GM19240 (cell line): Measurements from ENCODE around the gene ETFB.

ENCODE experiments used
- DNase-seq: peaks from one replicate; pipeline ENCODE4 v3.0.0; 2011; ENCODE audit warnings: low spot score; ENCODE audit not compliant: insufficient read length

Gene ETFB

DNA sequence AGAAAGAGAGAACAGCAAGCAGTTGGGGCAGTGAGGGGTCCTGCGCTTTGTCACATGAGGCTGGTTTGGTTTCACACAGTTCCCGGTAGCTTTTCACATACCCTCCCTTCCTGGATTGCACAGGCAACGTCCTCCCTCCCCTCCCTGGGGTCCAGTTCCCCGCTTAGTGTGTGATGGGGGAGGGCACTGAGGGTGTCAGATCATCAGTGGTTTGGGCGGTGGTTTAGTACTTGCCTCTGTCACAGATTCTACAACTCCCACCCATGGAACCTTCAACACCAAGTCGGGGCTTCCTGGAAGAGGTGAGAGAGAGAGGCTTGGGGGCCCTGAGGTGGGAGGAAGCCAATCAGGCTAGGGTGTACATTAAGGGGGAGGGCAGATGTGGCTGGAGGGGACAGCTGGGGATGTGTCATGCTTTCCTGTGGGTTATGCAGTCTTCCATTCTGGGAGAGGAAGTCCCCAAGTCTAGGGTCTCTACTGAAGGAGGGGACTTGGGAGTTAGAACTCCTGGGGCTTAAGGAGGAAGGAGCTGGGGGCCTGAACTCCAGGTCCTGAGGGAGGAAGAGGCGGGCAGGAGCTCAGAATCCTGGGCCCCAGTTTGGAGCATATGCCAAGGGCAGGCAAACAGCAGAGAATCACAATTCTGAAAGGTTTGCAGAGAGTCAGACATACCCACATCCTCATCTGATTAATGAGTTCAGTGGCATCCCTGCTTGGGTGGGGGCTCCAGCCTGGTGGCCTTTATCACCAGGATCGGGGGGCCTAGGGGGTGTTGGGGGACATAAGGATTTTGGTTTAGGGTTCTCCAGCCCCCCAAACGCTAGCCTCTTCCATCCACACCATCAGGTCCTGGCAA lies 6.7 kb upstream of the ETFB start, which contains the start of gene NKG7:
Gene NKG7 (minus strand): TSS at position 6 of the 856 bp plus-strand sequence. CDS start 119 bp downstream, outside the sequence.
- peak; percentile 26 for DNase-seq

- no peak for DNase-seq
Measured at GRCh38 chr19:51372021-51372648, 5.9 kb upstream of the ETFB start.

GRCh38 chr19:51371186-51371690 lies 5.0 kb upstream of the ETFB start:
- DNase-seq = no peak

DNA sequence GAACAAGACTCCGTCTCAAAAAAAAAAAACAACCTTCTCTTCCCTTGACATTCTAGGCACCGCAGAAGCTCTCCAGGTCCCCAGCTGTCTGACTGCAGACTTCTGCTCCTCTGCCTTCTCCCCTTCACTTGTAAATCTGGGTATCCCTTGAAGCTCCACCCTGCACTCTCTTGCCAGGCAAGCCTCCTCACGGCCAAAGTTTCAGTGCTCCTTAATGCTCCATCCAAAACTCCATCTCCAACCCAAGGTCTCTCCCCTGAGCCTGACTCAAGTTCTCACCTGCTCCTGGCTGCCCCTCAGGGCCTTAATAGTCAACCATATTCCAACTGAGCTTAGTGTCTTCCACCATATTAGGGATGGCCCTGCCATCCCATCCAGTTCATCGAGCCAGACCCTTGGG lies 4.0 kb upstream of the ETFB start:
- no peak for DNase-seq

GRCh38 chr19:51368366-51369282 lies 2.4 kb upstream of the ETFB start, which contains the start of gene CLDND2:
CLDND2 (minus strand) TSS chr19:51369003; CDS start chr19:51368577, 426 bp downstream.
- no peak for DNase-seq

GRCh38 chr19:51367565-51368365 lies 1.6 kb upstream of the ETFB start:
- DNase-seq = peak; percentile 87

- no peak for DNase-seq
Measured at GRCh38 chr19:51367255-51367564, 1.0 kb upstream of the ETFB start.

- DNase-seq = peak; percentile 90
Measured at GRCh38 chr19:51366389-51367254, 434 bp upstream of the ETFB start.

- DNase-seq = no peak
Measured at GRCh38 chr19:51365211-51365964, 800 bp downstream of the ETFB start.

DNA sequence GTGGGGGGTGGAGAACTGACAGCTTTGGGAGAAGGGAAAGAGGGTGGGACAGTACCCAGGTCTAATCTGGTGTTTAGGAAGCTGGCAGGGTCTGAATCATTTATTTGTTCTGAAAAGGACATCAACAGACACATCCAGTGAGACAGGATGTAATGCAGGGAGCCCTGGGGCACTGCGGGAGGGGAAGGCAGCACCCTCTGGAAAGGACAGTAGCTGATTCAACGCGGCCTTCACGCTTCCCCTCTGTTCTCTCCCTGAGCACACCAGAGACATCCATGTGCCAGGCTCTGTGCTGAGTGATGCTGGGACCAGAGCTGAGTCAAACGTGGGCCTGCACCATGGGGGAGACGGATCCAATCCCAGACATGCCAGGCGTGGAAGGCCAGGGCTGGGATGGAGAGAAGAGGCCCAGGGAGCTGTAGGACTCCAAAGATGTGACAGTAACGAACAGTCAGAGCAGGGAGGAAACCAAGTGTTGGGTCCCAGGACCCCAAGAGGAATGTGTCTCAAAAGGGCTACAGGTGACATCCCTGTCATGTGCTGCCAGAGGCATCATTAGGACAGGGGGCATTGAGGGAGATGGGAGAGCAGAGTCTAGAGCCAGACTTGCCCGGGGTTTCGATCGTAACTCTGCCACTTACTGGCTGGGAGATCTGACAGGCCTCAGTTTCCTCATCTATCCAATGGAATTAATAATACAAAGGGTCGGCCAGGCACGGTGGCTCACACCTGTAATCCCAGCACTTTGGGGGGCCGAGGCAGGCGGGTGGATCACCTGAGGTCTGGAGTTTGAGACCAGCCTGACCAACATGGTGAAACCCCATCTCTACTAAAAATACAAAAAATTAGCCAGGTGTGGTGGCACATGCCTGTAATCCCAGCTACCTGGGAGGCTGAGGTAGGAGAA lies 1.7 kb downstream of the ETFB start:
- DNase-seq = no peak

- DNase-seq = no peak
Measured at GRCh38 chr19:51361239-51361638, 4.9 kb downstream of the ETFB start.

- no peak for DNase-seq
Measured at GRCh38 chr19:51359294-51359693, 6.9 kb downstream of the ETFB start.

DNA sequence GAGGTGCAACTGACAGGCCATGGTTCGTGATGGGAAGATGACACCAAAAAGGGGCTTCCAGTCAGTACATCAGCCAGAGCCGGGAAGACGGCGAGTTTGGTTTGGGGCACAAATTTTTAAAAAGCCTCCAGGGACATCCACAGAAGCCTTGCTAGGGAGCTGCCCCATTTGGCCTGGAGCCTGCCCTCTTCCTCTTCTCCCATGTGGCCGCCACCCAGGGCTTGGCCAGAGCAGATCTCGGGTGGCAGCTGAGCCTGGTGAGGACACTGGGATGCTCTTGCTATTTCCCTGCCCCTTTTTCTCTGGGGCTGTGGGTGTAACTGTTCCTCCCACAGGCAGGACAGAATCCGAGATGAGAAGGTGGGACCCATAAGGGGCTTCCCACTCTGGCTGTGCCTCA lies 8.2 kb downstream of the ETFB start:
- DNase-seq = no peak

DNA sequence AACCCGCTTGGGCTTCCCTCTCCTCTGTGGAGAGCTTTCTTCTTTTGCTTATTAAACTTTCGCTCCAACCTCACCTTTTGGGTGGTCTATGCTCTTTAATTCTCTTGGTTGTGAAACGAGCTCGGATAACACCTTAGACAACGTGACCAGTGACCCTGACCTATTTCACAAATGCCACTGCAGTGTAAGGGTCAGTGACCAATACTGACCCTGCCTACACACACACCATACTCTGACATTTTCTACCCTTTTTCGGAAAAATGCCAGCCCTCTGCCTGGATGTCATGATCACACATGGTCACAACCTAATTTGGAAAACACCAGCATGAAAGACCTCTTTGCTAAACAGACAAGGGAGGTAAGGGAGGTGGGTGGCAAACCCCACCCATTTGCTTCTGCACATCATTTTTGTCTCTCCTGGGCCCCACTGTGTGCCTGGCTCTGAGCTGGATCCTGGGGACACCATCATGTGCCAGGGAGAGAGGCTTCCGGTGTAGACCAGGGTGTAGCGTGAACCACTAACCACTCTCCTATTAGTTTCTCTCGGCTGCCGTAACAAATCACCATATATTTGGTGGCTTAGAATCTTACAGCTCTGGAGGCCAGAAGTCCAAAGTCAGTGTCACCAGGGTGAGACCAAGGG lies 9.9 kb downstream of the ETFB start:
- no peak for DNase-seq

DNA sequence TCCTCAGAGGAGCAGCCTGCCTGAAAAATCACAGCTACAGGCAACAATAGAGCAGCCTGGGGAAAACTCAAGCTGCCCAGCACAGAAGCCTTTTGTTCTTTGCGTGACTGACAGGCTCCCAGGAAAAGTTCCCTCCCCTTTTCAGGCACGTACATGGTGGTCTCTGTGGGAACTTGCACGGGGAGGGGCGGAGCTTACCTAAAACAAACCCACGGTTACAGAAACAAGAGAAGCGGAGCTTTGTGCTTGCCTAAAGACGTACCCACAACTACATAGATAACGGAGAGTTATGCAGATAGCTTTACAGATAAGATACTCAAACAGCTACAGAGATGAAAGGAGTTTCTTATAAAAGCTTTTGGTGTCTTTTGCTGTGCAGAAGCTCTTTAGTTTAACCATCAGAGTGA lies 11.4 kb downstream of the ETFB start:
- DNase-seq = no peak

- no peak for DNase-seq
Measured at GRCh38 chr19:51354103-51354741, 12.0 kb downstream of the ETFB start.

GRCh38 chr19:51352783-51353360 lies 13.3 kb downstream of the ETFB start:
- no peak for DNase-seq
